GM12878 (cell line): ENCODE data around the gene SMIM5.

ENCODE experiments used
- CHD2 ChIP-seq: IDR thresholded peaks from 2 replicates; pipeline ENCODE4 v1.6.1; 2011; ENCODE audit warnings: low read depth, low read length, improper control_type of control experiment, borderline replicate concordance
- EGR1 ChIP-seq, 2 experiments: IDR thresholded peaks; 1 replicate in 1 of 2; 2 replicates in 1 of 2; pipeline ENCODE4 v1.6.1; 2011 to 2012; ENCODE audit warnings: low read depth in 2 of 2, low read length in 2 of 2, borderline replicate concordance in 1 of 2, mild to moderate bottlenecking in 1 of 2, moderate library complexity in 1 of 2
- POLR2A ChIP-seq: IDR thresholded peaks from 2 replicates; pipeline ENCODE4 v1.6.1; 2011; ENCODE audit warnings: low read depth, mild to moderate bottlenecking, low read length
- ZNF622 ChIP-seq: fragments of 450-650 bp; IDR thresholded peaks from 2 replicates; pipeline ENCODE4 v1.6.1; 2017; ENCODE audit warnings: mild to moderate bottlenecking, inconsistent platforms
- ZZZ3 ChIP-seq: IDR thresholded peaks from 2 replicates; pipeline ENCODE4 v1.6.1; 2011; ENCODE audit warnings: low read depth; ENCODE audit not compliant: control insufficient read depth, insufficient read length
- TF ChIP-seq, protein P1 (sequence below), 3 experiments: IDR thresholded peaks in 2 of 3; conservative IDR thresholded peaks in 1 of 3; 2 replicates each; pipeline ENCODE4 v1.5.1; 2011; ENCODE audit warnings: low read depth in 3 of 3, low read length in 3 of 3, mild to moderate bottlenecking in 3 of 3, control low read depth in 2 of 3, moderate library complexity in 2 of 3, inconsistent platforms in 1 of 3, mixed read lengths in 1 of 3; ENCODE audit not compliant: control insufficient read depth in 2 of 3, insufficient read depth in 1 of 3; ENCODE audit errors: extremely low read depth in 1 of 3

DNA sequence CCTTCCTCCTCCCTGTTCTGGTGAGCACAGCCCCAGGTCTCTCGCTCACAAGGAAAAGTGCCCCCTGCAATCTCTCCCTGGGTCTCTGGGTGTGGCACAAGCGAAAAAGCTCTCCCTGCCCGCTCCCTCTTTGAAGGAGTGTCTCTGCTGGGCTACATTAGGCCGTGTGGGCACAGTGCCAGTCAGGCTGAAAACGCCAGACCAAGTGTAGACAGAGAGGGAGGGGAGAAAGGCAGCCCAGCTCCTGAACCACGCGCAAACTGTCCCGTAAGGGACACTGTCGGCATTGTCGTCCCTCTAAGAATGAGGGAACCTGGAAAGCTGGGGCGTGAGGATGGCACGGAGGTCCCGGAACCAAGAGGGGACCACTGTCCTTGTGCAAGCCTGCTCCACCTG is 3.9 kb downstream of the SMIM5 start:
- TF ChIP-seq, protein P1, sequence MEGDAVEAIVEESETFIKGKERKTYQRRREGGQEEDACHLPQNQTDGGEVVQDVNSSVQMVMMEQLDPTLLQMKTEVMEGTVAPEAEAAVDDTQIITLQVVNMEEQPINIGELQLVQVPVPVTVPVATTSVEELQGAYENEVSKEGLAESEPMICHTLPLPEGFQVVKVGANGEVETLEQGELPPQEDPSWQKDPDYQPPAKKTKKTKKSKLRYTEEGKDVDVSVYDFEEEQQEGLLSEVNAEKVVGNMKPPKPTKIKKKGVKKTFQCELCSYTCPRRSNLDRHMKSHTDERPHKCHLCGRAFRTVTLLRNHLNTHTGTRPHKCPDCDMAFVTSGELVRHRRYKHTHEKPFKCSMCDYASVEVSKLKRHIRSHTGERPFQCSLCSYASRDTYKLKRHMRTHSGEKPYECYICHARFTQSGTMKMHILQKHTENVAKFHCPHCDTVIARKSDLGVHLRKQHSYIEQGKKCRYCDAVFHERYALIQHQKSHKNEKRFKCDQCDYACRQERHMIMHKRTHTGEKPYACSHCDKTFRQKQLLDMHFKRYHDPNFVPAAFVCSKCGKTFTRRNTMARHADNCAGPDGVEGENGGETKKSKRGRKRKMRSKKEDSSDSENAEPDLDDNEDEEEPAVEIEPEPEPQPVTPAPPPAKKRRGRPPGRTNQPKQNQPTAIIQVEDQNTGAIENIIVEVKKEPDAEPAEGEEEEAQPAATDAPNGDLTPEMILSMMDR (IDR thresholded peaks at IDR 0.05 in 2 of 3, conservative IDR thresholded peaks at IDR 0.05 in 1 of 3; ENCODE audit: control insufficient read depth in 2 of 3, extremely low read depth in 1 of 3, insufficient read depth in 1 of 3, low read depth in 3 of 3, low read length in 3 of 3) = no peak
- TF ChIP-seq POLR2A = no peak
- TF ChIP-seq EGR1 (IDR thresholded peaks at IDR 0.05; ENCODE audit: borderline replicate concordance in 1 of 2, low read depth in 2 of 2, low read length in 2 of 2) = no peak
- no peak for TF ChIP-seq CHD2
- TF ChIP-seq ZZZ3 = no peak
- no peak for TF ChIP-seq ZNF622
